ENCODE measurements around the gene VAMP8.
A peak's percentile ranks its signal among the peaks of the same experiment; 100 is the strongest.
"Not testable (repeated sequence)": the region's sequence is repeated elsewhere in the genome, so short reads cannot be mapped to it uniquely, and the experiment has no call there.

The VAMP8 gene

DNA sequence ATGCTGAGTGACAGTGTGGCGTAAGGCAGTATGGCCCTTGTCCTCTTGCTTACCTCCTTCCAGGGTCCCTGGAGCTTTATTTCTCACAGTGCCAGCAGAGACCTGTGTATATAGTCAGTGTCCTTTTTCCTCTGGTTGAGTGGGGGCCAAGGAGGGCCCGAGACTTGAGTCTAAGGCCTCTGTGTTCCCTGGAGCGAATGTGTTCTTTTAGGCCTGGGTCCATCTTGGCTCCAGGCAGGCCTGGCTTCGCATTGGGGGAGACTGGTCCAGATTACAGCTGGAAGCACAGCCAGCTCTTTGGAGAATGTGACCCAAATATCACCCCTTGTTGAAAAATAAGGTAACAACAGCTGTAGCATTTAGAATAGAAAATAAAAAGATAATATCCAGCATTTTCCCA is 11.8 kb downstream of the VAMP8 start:
- DNase-seq (ENCODE audit: low spot score): no peak
- H3K27ac ChIP-seq: peak overlapping the region; percentile 17 to 82
- TF ChIP-seq, protein P1, sequence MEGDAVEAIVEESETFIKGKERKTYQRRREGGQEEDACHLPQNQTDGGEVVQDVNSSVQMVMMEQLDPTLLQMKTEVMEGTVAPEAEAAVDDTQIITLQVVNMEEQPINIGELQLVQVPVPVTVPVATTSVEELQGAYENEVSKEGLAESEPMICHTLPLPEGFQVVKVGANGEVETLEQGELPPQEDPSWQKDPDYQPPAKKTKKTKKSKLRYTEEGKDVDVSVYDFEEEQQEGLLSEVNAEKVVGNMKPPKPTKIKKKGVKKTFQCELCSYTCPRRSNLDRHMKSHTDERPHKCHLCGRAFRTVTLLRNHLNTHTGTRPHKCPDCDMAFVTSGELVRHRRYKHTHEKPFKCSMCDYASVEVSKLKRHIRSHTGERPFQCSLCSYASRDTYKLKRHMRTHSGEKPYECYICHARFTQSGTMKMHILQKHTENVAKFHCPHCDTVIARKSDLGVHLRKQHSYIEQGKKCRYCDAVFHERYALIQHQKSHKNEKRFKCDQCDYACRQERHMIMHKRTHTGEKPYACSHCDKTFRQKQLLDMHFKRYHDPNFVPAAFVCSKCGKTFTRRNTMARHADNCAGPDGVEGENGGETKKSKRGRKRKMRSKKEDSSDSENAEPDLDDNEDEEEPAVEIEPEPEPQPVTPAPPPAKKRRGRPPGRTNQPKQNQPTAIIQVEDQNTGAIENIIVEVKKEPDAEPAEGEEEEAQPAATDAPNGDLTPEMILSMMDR (IDR thresholded peaks at IDR 0.05): no peak
- no peak overlapping the region for H3K4me3 ChIP-seq

DNA sequence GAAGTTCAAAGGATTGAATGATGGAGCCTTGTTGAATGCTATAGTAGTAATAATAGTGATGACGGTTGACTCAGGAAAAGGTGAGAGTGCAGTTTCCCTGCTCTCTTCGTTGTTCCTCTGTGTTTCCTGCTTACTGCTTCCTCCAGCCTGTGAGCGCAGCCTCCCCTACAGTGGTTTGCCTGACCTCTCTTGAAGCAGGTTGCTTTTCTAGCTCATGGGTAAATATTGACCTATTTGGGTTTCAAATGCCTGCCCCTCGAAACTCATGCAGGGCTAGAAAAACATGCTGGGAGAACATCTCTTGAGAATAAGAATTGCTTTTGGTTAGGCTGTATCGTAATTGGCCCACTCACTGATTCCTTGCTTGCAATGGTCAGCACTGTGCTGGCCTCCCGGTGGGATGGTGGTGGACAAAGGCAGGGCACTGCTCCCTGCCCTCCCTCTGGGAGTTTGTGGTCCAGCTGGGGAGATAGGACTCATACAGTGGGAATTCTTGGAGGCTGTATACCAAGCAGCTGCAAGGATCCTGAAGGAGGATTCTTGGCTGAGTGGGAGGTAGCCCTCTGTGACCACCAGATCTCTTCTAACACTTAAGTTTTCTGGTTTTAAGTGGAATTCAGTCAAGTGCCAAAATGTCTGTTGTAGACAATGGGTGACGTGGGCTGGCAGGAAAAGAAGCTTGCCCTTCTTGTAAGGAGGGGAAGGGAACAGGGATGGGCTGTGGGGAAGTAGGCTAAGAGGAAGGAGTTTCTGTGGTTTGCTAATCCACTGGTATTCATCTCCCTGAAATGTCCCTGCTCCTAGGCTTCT is 12.8 kb downstream of the VAMP8 start:
- DNase-seq (ENCODE audit: low spot score): no peak
- TF ChIP-seq, protein P1 (IDR thresholded peaks at IDR 0.05): no peak
- peak overlapping the region; percentile 14 for H3K4me3 ChIP-seq

DNA sequence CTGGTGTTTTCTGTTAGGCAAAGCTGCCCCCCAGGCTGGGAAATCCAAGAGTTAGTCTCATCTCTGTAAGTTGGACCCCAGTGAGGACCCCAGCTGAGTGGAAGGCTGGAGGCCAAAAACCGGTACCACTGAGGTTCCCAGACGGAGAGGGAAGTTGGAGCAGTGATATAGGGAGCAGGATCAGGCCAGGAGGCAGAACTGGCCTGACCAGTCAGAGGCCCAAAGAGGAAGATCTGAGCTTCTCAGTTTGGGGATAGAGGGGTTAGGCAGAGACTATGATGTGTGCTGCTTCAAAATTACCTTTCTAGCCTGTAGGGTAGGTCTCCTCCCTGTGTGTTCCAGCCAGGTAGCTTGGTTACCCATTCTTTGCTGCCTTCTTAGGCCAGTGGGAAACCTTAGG is 13.6 kb downstream of the VAMP8 start:
- H3K27ac ChIP-seq: peak overlapping the region; percentile 17 to 82
- TF ChIP-seq, protein P1 (IDR thresholded peaks at IDR 0.05): no peak
- H3K4me3 ChIP-seq: peak overlapping the region; percentile 14
- DNase-seq (ENCODE audit: low spot score): no peak

More for the DNA sequence above, 12.8 kb downstream of the VAMP8 start:
- peak overlapping the region; percentile 17 to 82 for H3K27ac ChIP-seq

DNA sequence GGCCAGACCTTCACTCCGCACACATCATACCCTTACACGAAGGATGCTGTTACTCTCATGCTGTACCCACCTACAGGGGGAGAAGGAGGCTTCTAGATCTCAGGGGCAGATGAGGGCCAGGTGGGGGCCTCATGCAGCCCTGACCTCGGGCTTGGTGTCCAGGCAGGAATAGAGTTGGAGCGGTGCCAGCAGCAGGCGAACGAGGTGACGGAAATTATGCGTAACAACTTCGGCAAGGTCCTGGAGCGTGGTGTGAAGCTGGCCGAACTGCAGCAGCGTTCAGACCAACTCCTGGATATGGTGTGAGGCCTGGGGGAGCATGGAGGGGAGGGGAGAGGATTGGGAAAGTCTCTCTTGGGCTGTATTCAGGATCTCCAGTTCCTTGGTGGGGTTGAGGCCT is 14.2 kb downstream of the VAMP8 start:
- H3K4me3 ChIP-seq: no peak overlapping the region
- H3K27ac ChIP-seq: peak overlapping the region in 1 of 2 donors; percentile 82
- DNase-seq (ENCODE audit: low spot score): no peak
- TF ChIP-seq, protein P1 (IDR thresholded peaks at IDR 0.05): no peak

DNA sequence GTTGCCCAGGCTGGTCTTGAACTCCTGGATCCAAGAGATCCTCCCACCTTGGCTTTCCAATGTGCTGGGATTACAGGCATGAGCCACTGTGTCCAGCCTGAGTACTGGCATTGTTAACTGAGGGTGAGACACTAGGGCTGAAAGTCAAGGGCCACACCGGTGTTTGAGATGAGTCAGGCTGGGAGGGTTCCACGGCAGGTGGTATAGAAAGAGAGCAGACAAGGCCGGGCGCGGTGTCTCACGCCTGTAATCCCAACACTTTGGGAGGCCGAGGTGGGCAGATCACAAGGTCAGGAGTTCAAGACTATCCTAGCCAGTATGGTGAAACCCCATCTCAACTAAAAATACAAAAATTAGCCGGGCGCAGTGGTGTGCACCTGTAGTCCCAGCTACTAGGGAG is 14.9 kb downstream of the VAMP8 start:
- H3K27ac ChIP-seq: peak overlapping the region in 1 of 2 donors; percentile 53
- not testable (repeated sequence) for H3K4me3 ChIP-seq; DNase-seq (ENCODE audit: low spot score)

DNA sequence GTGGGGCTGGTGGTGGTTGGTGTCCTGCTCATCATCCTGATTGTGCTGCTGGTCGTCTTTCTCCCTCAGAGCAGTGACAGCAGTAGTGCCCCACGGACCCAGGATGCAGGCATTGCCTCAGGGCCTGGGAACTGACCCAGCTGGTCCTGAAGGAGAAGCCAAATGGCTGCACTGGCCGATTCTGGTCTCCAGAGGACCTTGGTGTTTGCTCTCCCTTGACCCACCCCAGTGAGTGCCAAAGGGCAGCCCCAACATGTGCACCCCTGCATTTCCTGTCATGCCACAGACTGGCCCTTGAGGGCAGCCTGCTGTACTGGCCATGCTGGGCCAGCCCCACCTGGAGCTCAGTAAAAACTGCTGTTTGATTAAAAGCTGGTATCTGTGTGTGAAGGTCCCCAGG is 15.6 kb downstream of the VAMP8 start:
- DNase-seq (ENCODE audit: low spot score): no peak
- peak overlapping the region in 1 of 2 donors; percentile 26 for H3K27ac ChIP-seq
- H3K4me3 ChIP-seq: no peak overlapping the region
- TF ChIP-seq, protein P1 (IDR thresholded peaks at IDR 0.05): no peak

DNA sequence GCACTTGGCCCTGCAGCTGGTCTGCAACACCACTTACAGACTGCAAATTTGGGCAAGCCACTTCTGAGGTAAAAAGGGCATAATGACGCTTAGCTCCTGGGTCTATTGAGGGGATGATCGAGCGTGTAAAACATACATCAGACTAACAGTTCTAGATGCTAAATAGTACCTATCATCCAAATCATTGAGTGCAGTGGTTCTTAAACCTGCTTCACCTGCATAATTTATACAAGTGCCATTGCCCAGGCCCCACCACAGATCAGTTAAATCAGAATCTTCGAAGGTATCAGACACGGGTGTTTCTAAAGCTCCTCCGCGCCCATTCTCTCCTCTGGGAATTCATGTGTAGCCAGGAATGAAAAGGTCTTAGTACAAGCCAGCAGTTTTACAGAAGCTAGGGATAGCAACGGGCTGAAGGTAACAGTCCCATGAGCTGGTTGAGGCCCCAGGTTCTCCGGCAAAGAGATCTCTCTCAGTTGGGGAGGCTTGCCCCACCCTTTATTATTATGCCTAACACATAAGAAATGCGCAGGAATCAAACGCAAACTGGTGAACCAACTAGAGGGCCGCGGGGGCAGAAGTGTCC is 17.4 kb downstream of the VAMP8 start:
- H3K27ac ChIP-seq: peak overlapping the region; percentile 71 to 96
- H3K4me3 ChIP-seq: peak overlapping the region; percentile 92
- TF ChIP-seq, protein P1 (IDR thresholded peaks at IDR 0.05): no peak
- DNase-seq (ENCODE audit: low spot score): no peak

Measured in coronary artery (tissue), 2 donors.